HG03565 (cell line): Measurements from ENCODE around the gene ATP5F1A.
"Not testable (repeated sequence)": the region's sequence is repeated elsewhere in the genome, so short reads cannot be mapped to it uniquely, and the experiment has no call there.

ENCODE experiments used
- ATAC-seq: cut with Tn5 transposase; IDR thresholded peaks from one replicate; pipeline ENCODE4 v1.9.1; 2021; ENCODE audit warnings: mild to moderate bottlenecking, moderate library complexity; ENCODE audit not compliant: unreplicated experiment

The ATP5F1A gene

DNA sequence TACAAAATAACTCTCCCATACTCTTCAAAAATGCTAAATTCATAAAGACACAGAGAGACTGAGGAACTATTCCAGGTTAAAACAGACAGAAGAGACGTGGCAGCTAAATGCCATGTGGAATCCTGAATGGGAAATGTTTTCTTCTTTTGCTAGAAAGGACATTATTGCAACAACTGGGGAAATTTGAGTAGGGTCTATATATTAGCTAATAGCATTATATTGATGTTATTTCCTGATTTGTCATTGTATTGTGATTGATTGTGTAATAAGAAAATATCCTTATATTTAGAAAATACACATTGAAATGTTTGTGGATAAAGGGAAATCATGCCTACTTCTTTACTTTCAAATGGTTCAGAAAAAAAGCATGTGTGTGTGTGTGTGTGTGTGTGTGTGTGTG, 49.5 kb downstream of the ATP5F1A start:
- no peak for ATAC-seq

DNA sequence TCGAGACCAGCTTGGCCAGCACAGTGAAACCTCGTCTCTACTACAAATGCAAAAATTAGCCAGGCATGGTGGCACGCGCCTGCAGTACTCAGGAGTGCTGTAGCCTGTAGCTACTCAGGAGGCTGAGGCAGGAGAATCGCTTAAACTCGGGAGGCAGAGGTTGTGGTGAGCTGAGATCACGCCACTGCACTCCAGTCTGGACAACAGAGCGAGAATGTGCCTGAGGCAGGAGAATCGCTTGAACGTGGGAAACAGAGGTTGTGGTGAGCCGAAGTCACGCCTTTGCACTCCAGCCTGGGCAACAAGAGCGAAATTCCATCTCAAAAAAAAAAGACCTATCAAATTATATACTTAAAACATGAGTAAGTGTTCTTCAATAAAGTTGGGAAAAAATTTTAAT, 50.7 kb downstream of the ATP5F1A start:
- not testable (repeated sequence) for ATAC-seq

GRCh38 chr18:46046688-46047087, 51.4 kb downstream of the ATP5F1A start:
- ATAC-seq = no peak

DNA sequence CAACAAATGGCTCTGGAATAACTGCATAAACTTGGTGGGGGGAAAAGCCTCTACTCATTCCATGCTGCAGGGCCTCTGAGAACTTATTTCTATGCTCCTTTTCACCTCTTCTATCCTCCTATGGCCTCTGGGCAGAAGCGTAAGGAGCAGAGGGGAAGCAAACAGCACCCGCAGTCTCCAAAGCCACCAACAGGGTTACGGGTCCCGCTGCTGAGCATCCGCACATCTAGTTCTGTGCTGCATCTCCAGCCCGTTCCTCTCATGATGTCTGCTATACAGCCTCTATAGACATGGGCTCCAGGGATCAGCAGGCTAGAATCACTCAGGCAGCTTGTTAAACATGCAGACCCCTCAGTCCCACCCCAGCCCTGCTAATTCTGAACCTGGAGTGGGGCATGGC, 52.0 kb downstream of the ATP5F1A start:
- ATAC-seq = no peak

- no peak for ATAC-seq
Observed at GRCh38 chr18:46042571-46043123, 55.4 kb downstream of the ATP5F1A start.

GRCh38 chr18:46040747-46041104, 57.4 kb downstream of the ATP5F1A start:
- ATAC-seq = no peak

DNA sequence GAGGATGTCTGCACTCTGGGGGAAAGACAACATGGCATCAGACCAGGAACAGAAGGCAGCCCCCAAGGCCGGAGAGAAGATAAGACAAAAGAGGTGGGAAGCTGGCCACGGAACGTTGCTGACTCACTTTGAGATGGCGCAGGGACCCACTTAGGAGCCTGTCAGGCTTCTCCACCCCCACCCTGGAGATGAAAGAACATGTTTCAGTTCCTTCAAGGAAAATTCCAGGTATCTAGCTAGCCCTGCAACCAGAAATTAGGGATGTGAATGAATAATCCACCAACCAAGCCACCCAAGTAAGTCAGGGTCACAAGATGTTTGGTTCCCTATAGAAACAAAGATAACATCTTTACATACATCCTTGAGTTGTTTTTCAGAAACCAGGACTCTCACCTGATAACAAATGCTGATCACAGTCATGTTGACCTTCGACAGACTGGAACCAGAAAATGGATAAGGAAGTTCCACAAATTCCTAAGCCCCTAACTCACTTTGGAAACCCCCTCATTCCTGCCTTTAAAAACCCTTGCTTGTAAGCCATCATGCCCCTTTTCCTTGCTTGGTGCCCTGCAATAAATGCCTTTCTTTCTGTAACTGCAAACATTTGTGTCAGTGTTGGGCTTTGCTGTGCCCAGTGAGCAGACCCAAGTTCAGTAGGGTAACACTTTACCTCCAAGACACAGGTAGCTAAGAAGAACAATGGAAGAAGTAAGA, 57.9 kb downstream of the ATP5F1A start:
- no peak for ATAC-seq

DNA sequence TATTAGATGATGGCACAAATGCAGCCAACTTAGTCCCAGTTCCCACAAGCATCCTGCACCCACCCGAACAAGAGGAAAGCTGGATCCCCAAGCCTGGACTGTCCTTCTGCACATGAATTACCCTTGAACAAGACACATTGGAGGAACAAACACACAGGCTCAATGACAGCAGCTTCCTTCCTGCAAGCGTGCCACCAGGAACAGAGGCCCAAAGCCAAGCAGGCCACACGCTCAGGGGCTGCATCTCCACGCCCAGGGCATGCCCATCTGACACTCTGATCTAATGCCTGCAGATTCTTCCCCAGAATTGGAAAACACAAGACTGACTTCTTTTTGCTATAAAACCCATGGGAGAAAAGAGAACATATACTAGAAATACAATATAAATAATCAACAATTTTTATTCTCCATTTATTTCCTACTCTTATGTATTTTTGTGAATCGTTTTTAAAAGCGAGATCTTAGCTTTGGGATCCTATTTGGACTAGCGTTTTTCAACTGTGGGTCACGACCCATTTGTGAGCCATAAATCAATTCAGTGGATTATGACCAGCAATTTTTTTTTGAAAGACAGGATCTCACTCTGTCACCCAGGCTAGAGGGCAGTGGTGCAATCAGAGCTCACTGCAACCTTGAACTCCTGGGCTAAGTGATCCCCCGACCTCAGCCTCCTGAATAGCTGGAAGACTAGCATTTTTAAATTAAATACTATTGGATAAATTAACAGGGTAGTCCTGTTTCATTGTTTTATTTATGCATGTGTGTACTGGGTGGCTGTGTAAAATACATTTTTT, 60.4 kb downstream of the ATP5F1A start:
- no peak for ATAC-seq

DNA sequence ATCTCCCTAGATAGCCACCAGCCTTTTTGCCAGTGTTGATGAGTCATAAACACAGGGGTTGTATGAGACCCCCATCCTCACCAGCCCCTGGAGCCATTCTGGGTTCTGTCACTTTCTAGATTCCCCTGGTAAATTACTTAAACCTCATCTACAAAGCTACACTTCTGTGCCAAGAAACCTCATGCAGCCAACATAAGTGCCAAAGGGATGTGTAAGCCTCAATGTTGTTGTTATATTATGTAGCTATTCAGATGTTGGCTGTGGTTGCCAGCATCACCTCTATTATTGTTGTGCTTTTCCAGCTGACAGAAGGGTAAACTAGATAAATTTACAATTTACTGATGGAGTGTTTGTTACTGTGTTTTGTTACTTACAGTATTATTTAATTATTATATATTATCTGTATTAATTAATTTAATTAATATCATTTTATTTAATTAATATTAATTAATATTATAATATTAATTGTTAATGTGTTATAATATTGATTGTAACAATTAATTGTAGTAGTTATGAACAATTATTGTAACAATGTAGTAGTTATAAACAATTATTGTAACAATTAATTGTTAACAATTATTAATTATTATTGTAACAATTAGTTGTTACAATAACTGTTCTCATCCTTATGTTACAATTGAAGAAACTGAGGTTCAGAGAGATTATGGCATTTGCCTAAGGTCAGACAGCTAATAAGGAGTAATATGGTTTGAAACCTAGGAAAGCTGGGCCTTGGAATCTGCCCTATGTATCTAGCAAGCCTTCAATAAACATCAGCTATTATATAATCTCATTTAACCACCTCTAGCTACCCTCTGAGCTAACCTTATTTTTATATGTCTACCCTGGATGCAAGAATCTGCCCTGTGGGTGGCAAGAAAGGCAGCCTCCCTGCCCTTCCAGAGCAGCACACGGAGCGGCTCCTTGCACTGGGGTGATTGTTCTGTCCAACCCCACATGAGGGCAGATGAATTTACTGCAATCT, 62.1 kb downstream of the ATP5F1A start:
- ATAC-seq = no peak

- ATAC-seq = no peak
Observed at GRCh38 chr18:46034230-46034629, 63.9 kb downstream of the ATP5F1A start.

DNA sequence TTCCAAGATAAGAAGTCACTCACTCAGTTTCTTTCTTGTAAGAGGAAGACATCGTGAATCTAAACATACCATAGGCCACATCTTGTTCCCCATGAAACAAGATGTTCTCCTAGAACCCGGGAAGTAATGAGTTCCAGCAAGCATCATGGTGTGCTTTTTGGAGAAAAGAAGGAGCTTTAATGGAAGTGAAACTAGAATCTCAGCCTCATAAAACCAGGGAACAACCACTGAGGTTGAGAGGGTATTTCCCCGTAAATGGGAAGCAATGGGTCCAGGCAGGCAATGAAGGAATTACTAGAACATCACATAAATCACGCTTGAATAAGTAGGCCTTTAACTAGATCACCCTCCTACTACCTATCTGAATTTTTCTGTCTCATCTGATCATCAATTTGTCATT, 66.4 kb downstream of the ATP5F1A start:
- no peak for ATAC-seq
